ENCODE measurements around the gene DAGLA. TPM values are rescaled to one million over a fixed set of nuclear protein-coding genes. Genes with fewer than 3 reads are reported as not detected.

DAGLA gene
- total RNA-seq, 5 donors from 2014 or later (not counting 1 experiment from before 2014, with no cell fraction given) = 0.15 to 1.6 (median 0.23) TPM

DNA sequence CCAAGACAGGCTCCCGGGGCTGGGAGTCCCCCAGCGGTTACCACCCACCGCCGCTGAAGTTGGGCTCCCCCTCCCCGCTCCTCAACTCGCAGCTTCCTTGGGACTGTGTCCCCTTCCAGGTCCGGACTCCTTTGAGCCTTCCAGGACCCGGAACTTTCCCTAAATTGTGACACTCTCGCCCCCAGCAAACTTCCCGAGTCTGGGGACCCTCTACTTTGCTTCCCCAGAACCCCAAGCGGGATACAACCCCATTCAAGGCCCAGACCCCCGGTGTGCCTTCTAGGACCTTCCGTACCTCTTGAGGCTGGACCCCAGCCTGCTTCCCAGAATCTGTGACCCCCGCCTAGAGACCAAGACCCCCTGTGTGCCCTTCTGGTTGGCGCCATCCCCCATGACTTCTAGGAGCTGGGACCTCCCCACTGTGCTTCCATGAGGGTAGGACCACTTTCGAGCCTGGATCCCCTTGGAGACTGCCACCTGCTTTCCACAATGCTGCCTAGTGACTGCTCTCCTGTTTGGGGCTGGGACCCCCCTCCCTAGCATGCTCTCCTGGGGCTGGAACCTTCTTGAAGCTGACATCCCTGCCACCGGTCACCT, 72.8 kb downstream of the DAGLA start:
- 44% methylated on average over 17 of the region's 17 CpGs for WGBS (ENCODE audit: insufficient coverage)
- ChIA-PET CTCF (no interaction called here), POLR2A (interaction anchor here in 1 of 2 donors (0.6 kb wide), 1 partner anchor 38 kb away, joined by 5 read pairs; no protein-coding TSS in a partner anchor)
- Histone ChIP-seq H3K9me3 (no peaks in the 10 kb centered on the region), H3K27ac (ENCODE audit: low read length) (no peak overlapping the region), H3K4me1 (ENCODE audit: control insufficient read depth in 1 of 2, extremely low read depth in 1 of 2, insufficient read depth in 2 of 2, low read length in 2 of 2) (peaks cover 0 to 27% of the 10 kb centered on the region in 2 experiments), H3K4me3 (ENCODE audit: control insufficient read depth in 1 of 2, extremely low read depth in 1 of 2, low read length in 1 of 2) (peak overlapping the region in 1 of 2 donors; percentile 39), H3K36me3 (ENCODE audit: control insufficient read depth in 2 of 2, extremely low read depth in 1 of 2, insufficient read depth in 1 of 2, low read length in 1 of 2) (no peaks in the 10 kb centered on the region), H3K27me3 (replicated peaks in 1 of 2; ENCODE audit: control insufficient read depth in 2 of 2, extremely low read depth in 1 of 2, insufficient read depth in 2 of 2, low read length in 1 of 2) (peaks cover 0 to 59% of the 10 kb centered on the region in 2 experiments)
- Mint-ChIP-seq H3K4me3 (peak overlapping the region; percentile 61 to 78 (median 65)), H3K27me3 (peaks cover 21 to 37% of the 10 kb centered on the region in 2 donors), H3K27ac (no peak overlapping the region), H3K9me3 (no peaks in the 10 kb centered on the region), H3K36me3 (no peaks in the 10 kb centered on the region), H3K4me1 (peaks cover 5 to 29% (median 27%) of the 10 kb centered on the region in 3 donors)
- ATAC-seq (replicated peaks in 1 of 4) (peak in 2 of 4 experiments; percentile 6), DNase-seq (peak in 1 of 35 experiments; percentile 3)

DNA sequence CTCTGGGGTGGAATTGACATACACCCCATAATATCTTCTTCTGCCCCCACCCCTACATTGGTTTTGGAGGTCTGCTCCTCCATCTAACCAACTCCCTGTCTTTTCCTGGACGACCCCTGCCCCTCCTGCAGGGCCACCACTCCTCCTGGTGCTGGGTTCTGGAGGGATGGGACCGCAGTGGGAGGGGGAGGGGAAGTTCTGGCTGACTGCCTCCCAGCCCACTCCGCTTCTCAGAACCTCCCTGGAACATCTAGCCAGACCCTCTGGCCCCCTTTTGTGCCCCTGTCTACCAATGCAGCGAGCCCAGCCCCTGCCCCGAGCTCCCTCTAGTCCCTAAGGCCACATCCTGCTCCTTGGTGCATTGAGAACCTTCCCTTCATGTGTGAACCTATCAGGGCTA, 73.5 kb downstream of the DAGLA start:
- Histone ChIP-seq H3K36me3 (ENCODE audit: control insufficient read depth in 2 of 2, extremely low read depth in 1 of 2, insufficient read depth in 1 of 2, low read length in 1 of 2) (no peaks in the 10 kb centered on the region), H3K27me3 (replicated peaks in 1 of 2; ENCODE audit: control insufficient read depth in 2 of 2, extremely low read depth in 1 of 2, insufficient read depth in 2 of 2, low read length in 1 of 2) (peaks cover 0 to 53% of the 10 kb centered on the region in 2 experiments), H3K4me3 (ENCODE audit: control insufficient read depth in 1 of 2, extremely low read depth in 1 of 2, low read length in 1 of 2) (no peak overlapping the region), H3K9me3 (no peaks in the 10 kb centered on the region), H3K4me1 (ENCODE audit: control insufficient read depth in 1 of 2, extremely low read depth in 1 of 2, insufficient read depth in 2 of 2, low read length in 2 of 2) (peaks cover 0 to 27% of the 10 kb centered on the region in 2 experiments), H3K27ac (ENCODE audit: low read length) (no peak overlapping the region)
- no CpG with 5 or more reads among the region's 5 CpGs for WGBS (ENCODE audit: insufficient coverage)
- Mint-ChIP-seq H3K4me1 (peaks cover 5 to 29% (median 27%) of the 10 kb centered on the region in 3 donors), H3K9me3 (no peaks in the 10 kb centered on the region), H3K4me3 (peak overlapping the region; percentile 61 to 78 (median 65)), H3K36me3 (no peaks in the 10 kb centered on the region), H3K27ac (no peak overlapping the region), H3K27me3 (peaks cover 21 to 37% of the 10 kb centered on the region in 2 donors)
- ChIA-PET CTCF (no interaction called here), POLR2A (interaction anchor here in 1 of 2 donors (0.6 kb wide), 1 partner anchor 37 kb away, joined by 5 read pairs; no protein-coding TSS in a partner anchor)
- ATAC-seq (replicated peaks in 1 of 4) = no peak
- DNase-seq = no peak

DNA sequence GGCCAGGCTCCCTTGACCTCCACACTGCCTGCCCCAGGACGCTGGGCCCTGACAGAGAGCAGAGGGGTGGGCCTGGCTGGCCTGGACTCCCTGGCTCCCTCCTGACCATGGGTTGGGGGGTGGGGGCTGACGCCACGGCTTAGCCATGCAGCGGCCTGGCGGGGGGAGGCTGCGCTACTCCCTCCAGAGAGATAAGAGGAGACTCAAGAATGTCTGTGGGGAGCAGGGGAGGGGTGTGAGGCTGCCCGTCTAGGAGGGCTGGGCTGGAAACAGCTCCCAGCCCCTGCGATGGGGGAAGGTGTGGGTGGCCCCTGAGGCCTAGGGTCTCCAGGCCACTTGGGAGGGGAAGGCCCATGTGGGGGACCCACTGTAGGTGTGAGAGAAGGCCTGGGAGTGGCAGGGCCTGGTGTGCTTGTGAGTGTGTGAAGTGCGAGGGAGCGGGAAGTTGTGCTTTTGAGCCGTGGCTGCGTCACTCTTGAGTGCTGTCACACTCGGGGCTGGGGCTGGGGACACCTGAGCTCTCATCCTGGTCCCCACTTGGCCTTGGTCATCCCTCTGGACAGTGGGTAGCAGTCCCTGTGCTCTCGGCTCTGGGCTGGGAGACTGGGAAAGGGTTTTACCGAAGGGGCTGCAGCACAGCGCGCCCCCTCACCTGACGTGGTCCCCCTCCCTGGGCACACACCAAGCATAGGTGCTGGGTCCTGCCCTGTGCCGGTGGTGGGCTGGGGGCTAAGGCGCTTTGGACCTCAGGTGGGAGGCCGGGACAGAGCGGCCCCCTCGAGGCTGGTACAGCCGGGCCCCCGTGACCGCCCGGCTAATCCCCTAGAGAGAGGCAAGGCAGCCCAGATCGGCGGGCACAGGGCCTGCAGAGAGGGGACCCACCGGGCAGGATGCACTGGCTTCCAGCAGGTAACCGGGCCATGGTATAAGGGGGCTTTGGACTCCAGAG, 74.6 kb downstream of the DAGLA start:
- H3K36me3 Mint-ChIP-seq = no peaks in the 10 kb centered on the region
- 88% methylated on average over 20 of the region's 31 CpGs for WGBS (ENCODE audit: insufficient coverage)
- POLR2A ChIA-PET = no interaction called here

DNA sequence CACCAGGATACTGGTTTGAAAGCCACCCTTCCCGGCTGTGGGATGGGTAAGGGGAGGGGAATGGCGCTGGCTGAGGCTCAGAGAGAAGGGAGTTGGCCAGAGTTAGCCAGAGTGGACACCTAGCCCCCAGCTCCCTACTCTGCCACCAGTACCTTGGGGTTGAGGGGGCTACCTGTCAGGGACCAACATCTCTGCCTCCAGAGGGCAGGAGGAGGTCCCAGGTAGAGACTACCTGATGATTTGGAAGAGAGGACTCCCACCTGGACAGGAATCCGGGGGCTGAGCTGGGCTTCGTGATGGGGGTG, 75.9 kb downstream of the DAGLA start:
- no peak overlapping the region for H3K4me3 ChIP-seq (ENCODE audit: control insufficient read depth in 1 of 2, extremely low read depth in 1 of 2, low read length in 1 of 2)
- Mint-ChIP-seq H3K4me1 (peaks cover 5 to 29% (median 24%) of the 10 kb centered on the region in 3 donors), H3K9me3 (no peaks in the 10 kb centered on the region), H3K27ac (peak overlapping the region; percentile 30 to 36), H3K27me3 (peaks cover 10 to 25% of the 10 kb centered on the region in 2 donors), H3K36me3 (no peaks in the 10 kb centered on the region), H3K4me3 (no peak overlapping the region)
- peaks cover 0 to 27% of the 10 kb centered on the region in 2 experiments for H3K4me1 ChIP-seq (ENCODE audit: control insufficient read depth in 1 of 2, extremely low read depth in 1 of 2, insufficient read depth in 2 of 2, low read length in 2 of 2)
- no peaks in the 10 kb centered on the region for H3K9me3 ChIP-seq
- DNase-seq = no peak
- peaks cover 0 to 32% of the 10 kb centered on the region in 2 experiments for H3K27me3 ChIP-seq (replicated peaks in 1 of 2; ENCODE audit: control insufficient read depth in 2 of 2, extremely low read depth in 1 of 2, insufficient read depth in 2 of 2, low read length in 1 of 2)
- 49% methylated on average over 2 of the region's 4 CpGs for WGBS (ENCODE audit: insufficient coverage)
- ATAC-seq (replicated peaks in 1 of 4) = no peak
- POLR2A ChIA-PET = no interaction called here
- no peak overlapping the region for H3K27ac ChIP-seq (ENCODE audit: low read length)
- CTCF ChIA-PET = no interaction called here
- H3K36me3 ChIP-seq (ENCODE audit: control insufficient read depth in 2 of 2, extremely low read depth in 1 of 2, insufficient read depth in 1 of 2, low read length in 1 of 2) = no peaks in the 10 kb centered on the region

More for the DNA sequence above, 74.6 kb downstream of the DAGLA start:
- no peak overlapping the region for H3K4me3 Mint-ChIP-seq
- Histone ChIP-seq H3K27me3 (replicated peaks in 1 of 2; ENCODE audit: control insufficient read depth in 2 of 2, extremely low read depth in 1 of 2, insufficient read depth in 2 of 2, low read length in 1 of 2) (peaks cover 0 to 41% of the 10 kb centered on the region in 2 experiments), H3K4me3 (ENCODE audit: control insufficient read depth in 1 of 2, extremely low read depth in 1 of 2, low read length in 1 of 2) (no peak overlapping the region), H3K9me3 (no peaks in the 10 kb centered on the region), H3K4me1 (ENCODE audit: control insufficient read depth in 1 of 2, extremely low read depth in 1 of 2, insufficient read depth in 2 of 2, low read length in 2 of 2) (peaks cover 0 to 27% of the 10 kb centered on the region in 2 experiments), H3K36me3 (ENCODE audit: control insufficient read depth in 2 of 2, extremely low read depth in 1 of 2, insufficient read depth in 1 of 2, low read length in 1 of 2) (no peaks in the 10 kb centered on the region), H3K27ac (ENCODE audit: low read length) (no peak overlapping the region)
- DNase-seq (no peak), ATAC-seq (replicated peaks in 1 of 4) (no peak)
- CTCF ChIA-PET = no interaction called here
- H3K9me3 Mint-ChIP-seq = no peaks in the 10 kb centered on the region
- H3K27me3 Mint-ChIP-seq = peaks cover 16 to 30% of the 10 kb centered on the region in 2 donors
- H3K27ac Mint-ChIP-seq = no peak overlapping the region
- peaks cover 5 to 29% (median 27%) of the 10 kb centered on the region in 3 donors for H3K4me1 Mint-ChIP-seq

DNA sequence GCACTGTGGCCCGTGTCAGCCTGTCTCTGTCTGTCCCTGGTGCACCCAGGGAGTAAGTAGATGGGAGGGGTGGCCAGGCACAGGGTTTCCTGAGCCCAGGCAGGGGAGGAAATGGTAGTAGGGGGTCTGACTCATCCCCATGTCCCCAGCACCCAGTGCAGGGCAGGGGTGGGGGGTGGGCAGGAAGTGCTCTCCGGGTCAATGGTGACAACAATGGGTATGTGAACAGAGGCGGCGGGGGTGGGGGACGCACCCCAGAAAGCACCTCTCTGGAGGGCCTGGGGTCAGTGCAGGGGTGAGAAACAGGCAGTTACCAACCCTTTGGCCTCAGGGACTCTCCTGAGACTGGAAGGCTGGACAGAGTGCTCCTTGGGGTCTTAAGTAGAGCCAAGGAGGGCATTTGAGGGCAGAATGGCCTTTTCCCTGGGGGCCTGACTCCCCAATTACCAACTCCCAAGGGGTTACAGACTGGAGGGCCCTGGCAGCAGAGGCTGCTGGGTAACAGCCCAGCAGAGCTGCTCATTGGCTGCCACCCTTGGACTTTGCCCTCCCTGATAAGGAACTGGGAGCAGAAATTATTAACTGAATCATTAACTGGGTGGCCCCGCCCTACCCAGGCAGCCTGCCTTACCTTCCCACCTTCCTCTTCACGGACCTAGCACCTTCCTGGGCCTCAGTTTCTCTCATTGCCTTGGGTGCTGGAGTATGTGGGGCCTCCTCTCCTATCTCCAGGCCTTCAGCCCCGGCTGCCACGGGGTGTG, 76.4 kb downstream of the DAGLA start:
- POLR2A ChIA-PET = no interaction called here
- Mint-ChIP-seq H3K27ac (peak overlapping the region; percentile 30 to 36), H3K4me3 (no peak overlapping the region), H3K36me3 (no peaks in the 10 kb centered on the region), H3K4me1 (peaks cover 5 to 27% (median 22%) of the 10 kb centered on the region in 3 donors), H3K27me3 (peaks cover 9 to 21% of the 10 kb centered on the region in 2 donors), H3K9me3 (no peaks in the 10 kb centered on the region)
- DNase-seq = peak in 4 of 35 experiments; percentile 5 to 55 (median 18)
- no peaks in the 10 kb centered on the region for H3K9me3 ChIP-seq
- CTCF ChIA-PET = no interaction called here
- no peaks in the 10 kb centered on the region for H3K36me3 ChIP-seq (ENCODE audit: control insufficient read depth in 2 of 2, extremely low read depth in 1 of 2, insufficient read depth in 1 of 2, low read length in 1 of 2)
- WGBS (ENCODE audit: insufficient coverage) = 51% methylated on average over 3 of the region's 9 CpGs
- ATAC-seq (replicated peaks in 1 of 4) = peak in 2 of 4 experiments; percentile 49 to 80
- peaks cover 0 to 30% of the 10 kb centered on the region in 2 experiments for H3K27me3 ChIP-seq (replicated peaks in 1 of 2; ENCODE audit: control insufficient read depth in 2 of 2, extremely low read depth in 1 of 2, insufficient read depth in 2 of 2, low read length in 1 of 2)
- H3K4me3 ChIP-seq (ENCODE audit: control insufficient read depth in 1 of 2, extremely low read depth in 1 of 2, low read length in 1 of 2) = no peak overlapping the region
- H3K27ac ChIP-seq (ENCODE audit: low read length) = no peak overlapping the region
- peaks cover 0 to 27% of the 10 kb centered on the region in 2 experiments for H3K4me1 ChIP-seq (ENCODE audit: control insufficient read depth in 1 of 2, extremely low read depth in 1 of 2, insufficient read depth in 2 of 2, low read length in 2 of 2)

Measured in T-cell (primary cell).